T-helper 1 cell treated with Interleukin-12 subunit alpha and Interleukin-12 subunit beta and Interleukin-4 antibody, amounts not matched to agents 30 μg/mL and 1 μg/mL, for 36 hours (primary cell): ENCODE measurements around the gene HK3.

ENCODE experiments used
- H3K27ac Mint-ChIP-seq: one replicate; pipeline ENCODE4 v1.8.0; 2021; ENCODE audit warnings: mild to moderate bottlenecking, mixed read lengths
- H3K27me3 Mint-ChIP-seq: one replicate; pipeline ENCODE4 v1.8.0; 2021; ENCODE audit warnings: low read depth, mixed read lengths
- H3K36me3 Mint-ChIP-seq: one replicate; pipeline ENCODE4 v1.8.0; 2021; ENCODE audit warnings: low read depth, mixed read lengths
- H3K4me1 Mint-ChIP-seq: one replicate; pipeline ENCODE4 v1.8.0; 2021; ENCODE audit warnings: low read depth, mixed read lengths
- H3K4me3 Mint-ChIP-seq: one replicate; pipeline ENCODE4 v1.8.0; 2021; ENCODE audit warnings: mild to moderate bottlenecking, moderate library complexity, mixed read lengths
- H3K9me3 Mint-ChIP-seq: one replicate; pipeline ENCODE4 v1.8.0; 2021; ENCODE audit warnings: mixed read lengths

The HK3 gene

GRCh38 chr5:176881816-176882566, 17.2 kb downstream of the HK3 start:
- Mint-ChIP-seq H3K9me3 (no peaks in the 10 kb centered on the region), H3K27me3 (no peaks in the 10 kb centered on the region), H3K4me3 (no peak overlapping the region), H3K36me3 (no peaks in the 10 kb centered on the region), H3K4me1 (peaks cover 3% of the 10 kb centered on the region), H3K27ac (no peak overlapping the region)

GRCh38 chr5:176881021-176881749, 18.0 kb downstream of the HK3 start:
- no peak overlapping the region for H3K27ac Mint-ChIP-seq
- peaks cover 3% of the 10 kb centered on the region for H3K4me1 Mint-ChIP-seq
- H3K4me3 Mint-ChIP-seq, result no peak overlapping the region
- no peaks in the 10 kb centered on the region for H3K36me3 Mint-ChIP-seq
- H3K9me3 Mint-ChIP-seq, result no peaks in the 10 kb centered on the region
- H3K27me3 Mint-ChIP-seq, result no peaks in the 10 kb centered on the region

- Mint-ChIP-seq H3K36me3 (peaks cover 2% of the 10 kb centered on the region), H3K9me3 (no peaks in the 10 kb centered on the region), H3K4me1 (peaks cover 5% of the 10 kb centered on the region), H3K4me3 (no peak overlapping the region), H3K27me3 (peaks cover 6% of the 10 kb centered on the region), H3K27ac (no peak overlapping the region)
Observed at GRCh38 chr5:176880366-176881020, 18.7 kb downstream of the HK3 start.

- Mint-ChIP-seq H3K4me1 (peaks cover 3% of the 10 kb centered on the region), H3K27me3 (peaks cover 12% of the 10 kb centered on the region), H3K36me3 (peaks cover 2% of the 10 kb centered on the region), H3K4me3 (no peak overlapping the region), H3K27ac (no peak overlapping the region), H3K9me3 (no peaks in the 10 kb centered on the region)
Observed at GRCh38 chr5:176879663-176880361, 19.3 kb downstream of the HK3 start.

- Mint-ChIP-seq H3K27me3 (peaks cover 13% of the 10 kb centered on the region), H3K36me3 (peaks cover 2% of the 10 kb centered on the region)
Observed at GRCh38 chr5:176878906-176879662, 20.1 kb downstream of the HK3 start.

GRCh38 chr5:176878463-176878862, 20.7 kb downstream of the HK3 start:
- H3K27me3 Mint-ChIP-seq, result peaks cover 13% of the 10 kb centered on the region
- no peak overlapping the region for H3K4me3 Mint-ChIP-seq
- H3K9me3 Mint-ChIP-seq, result no peaks in the 10 kb centered on the region

More at GRCh38 chr5:176878906-176879662, 20.1 kb downstream of the HK3 start:
- H3K9me3 Mint-ChIP-seq, result no peaks in the 10 kb centered on the region
- no peak overlapping the region for H3K27ac Mint-ChIP-seq
- H3K4me1 Mint-ChIP-seq, result peaks cover 2% of the 10 kb centered on the region
- no peak overlapping the region for H3K4me3 Mint-ChIP-seq

GRCh38 chr5:176877793-176878331, 21.3 kb downstream of the HK3 start:
- no peak overlapping the region for H3K27ac Mint-ChIP-seq

More at GRCh38 chr5:176878463-176878862, 20.7 kb downstream of the HK3 start:
- no peak overlapping the region for H3K27ac Mint-ChIP-seq
- peaks cover 2% of the 10 kb centered on the region for H3K4me1 Mint-ChIP-seq
- peaks cover 2% of the 10 kb centered on the region for H3K36me3 Mint-ChIP-seq

GRCh38 chr5:176876506-176877431, 22.4 kb downstream of the HK3 start:
- peaks cover 5% of the 10 kb centered on the region for H3K9me3 Mint-ChIP-seq
- H3K4me1 Mint-ChIP-seq, result peaks cover 2% of the 10 kb centered on the region
- H3K27me3 Mint-ChIP-seq, result peaks cover 13% of the 10 kb centered on the region

More at GRCh38 chr5:176877793-176878331, 21.3 kb downstream of the HK3 start:
- H3K9me3 Mint-ChIP-seq, result peaks cover 5% of the 10 kb centered on the region
- H3K27me3 Mint-ChIP-seq, result peaks cover 13% of the 10 kb centered on the region
- H3K4me3 Mint-ChIP-seq, result no peak overlapping the region
- peaks cover 2% of the 10 kb centered on the region for H3K4me1 Mint-ChIP-seq
- peaks cover 4% of the 10 kb centered on the region for H3K36me3 Mint-ChIP-seq

GRCh38 chr5:176875783-176876505, 23.2 kb downstream of the HK3 start:
- H3K27ac Mint-ChIP-seq, result no peak overlapping the region
- peaks cover 2% of the 10 kb centered on the region for H3K4me1 Mint-ChIP-seq
- no peak overlapping the region for H3K4me3 Mint-ChIP-seq
- peaks cover 13% of the 10 kb centered on the region for H3K27me3 Mint-ChIP-seq
- peaks cover 5% of the 10 kb centered on the region for H3K9me3 Mint-ChIP-seq
- peaks cover 4% of the 10 kb centered on the region for H3K36me3 Mint-ChIP-seq

More at GRCh38 chr5:176876506-176877431, 22.4 kb downstream of the HK3 start:
- Mint-ChIP-seq H3K36me3 (peaks cover 4% of the 10 kb centered on the region), H3K27ac (no peak overlapping the region), H3K4me3 (no peak overlapping the region)

GRCh38 chr5:176875014-176875550, 24.1 kb downstream of the HK3 start:
- Mint-ChIP-seq H3K4me3 (no peak overlapping the region), H3K36me3 (peaks cover 4% of the 10 kb centered on the region), H3K4me1 (peaks cover 2% of the 10 kb centered on the region), H3K27me3 (peaks cover 13% of the 10 kb centered on the region), H3K9me3 (peaks cover 10% of the 10 kb centered on the region), H3K27ac (no peak overlapping the region)

- H3K4me3 Mint-ChIP-seq, result no peak overlapping the region
- peaks cover 14% of the 10 kb centered on the region for H3K9me3 Mint-ChIP-seq
- H3K36me3 Mint-ChIP-seq, result peaks cover 4% of the 10 kb centered on the region
- peaks cover 2% of the 10 kb centered on the region for H3K4me1 Mint-ChIP-seq
- peaks cover 13% of the 10 kb centered on the region for H3K27me3 Mint-ChIP-seq
- H3K27ac Mint-ChIP-seq, result no peak overlapping the region
Observed at GRCh38 chr5:176874198-176874780, 24.9 kb downstream of the HK3 start.
